Measurements from ENCODE around the gene EHBP1. TPM values are rescaled to one million over a fixed set of nuclear protein-coding genes. Genes with fewer than 3 reads are reported as not detected.

The EHBP1 gene
- total and polyA plus RNA-seq, 8 donors, result 10.2 to 142 (median 37.9) TPM

DNA sequence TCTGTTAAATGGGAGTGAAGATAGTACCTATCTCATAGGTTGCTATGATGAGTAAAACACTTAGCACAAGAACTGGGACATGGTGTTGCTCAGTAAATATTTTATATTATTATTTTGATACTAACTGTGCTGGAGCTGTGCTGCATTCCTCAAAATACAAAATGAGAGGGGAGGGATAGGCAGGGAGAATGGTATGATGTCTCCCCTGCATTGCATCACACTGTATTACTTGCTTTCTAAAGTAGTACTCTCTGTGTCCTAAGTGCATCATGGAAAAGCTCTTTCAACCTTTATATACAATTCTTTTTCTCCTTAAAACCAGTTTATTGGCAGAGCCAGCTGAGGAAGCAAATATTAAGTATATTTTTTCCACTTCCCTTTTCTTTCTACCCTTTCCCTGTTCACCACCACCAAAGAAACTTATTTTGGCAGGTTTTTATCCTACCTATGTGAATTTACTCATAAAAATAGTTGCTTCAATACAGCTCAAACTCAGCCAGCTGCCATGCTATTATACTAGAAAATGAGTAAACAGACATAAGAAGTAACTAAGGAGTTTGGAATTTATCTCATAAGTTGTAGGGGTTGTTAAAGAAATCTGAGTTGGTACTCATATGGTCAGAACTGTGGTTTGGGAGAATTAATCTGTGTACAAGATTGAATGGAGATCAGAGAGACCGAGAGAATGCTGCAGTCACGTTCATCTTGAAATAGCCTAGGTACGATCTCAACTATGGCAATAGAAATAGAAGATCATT, 60.3 kb downstream of the EHBP1 start:
- Histone ChIP-seq H3K36me3 (no peaks in the 10 kb centered on the region), H3K27ac (no peak overlapping the region), H3K27me3 (no peaks in the 10 kb centered on the region), H3K4me3 (no peak overlapping the region), H3K4me1 (peaks cover 0 to 39% (median 9%) of the 10 kb centered on the region in 4 donors), H3K9me3 (no peaks in the 10 kb centered on the region)
- intact Hi-C loops (cut with DNase I; ENCODE audit: low total_unique reads), result no loop called here
- WGBS, 5 donors, result 95 to 100% (median 98%) methylated on average over 3 of the region's 3 CpGs
- DNase-seq, result no peak
- TF ChIP-seq EP300 (IDR thresholded peaks at IDR 0.05) (no peak), POLR2A (IDR thresholded peaks at IDR 0.05) (no peak), POLR2AphosphoS5 (IDR thresholded peaks at IDR 0.05) (no peak)
- TF ChIP-seq, protein P1, sequence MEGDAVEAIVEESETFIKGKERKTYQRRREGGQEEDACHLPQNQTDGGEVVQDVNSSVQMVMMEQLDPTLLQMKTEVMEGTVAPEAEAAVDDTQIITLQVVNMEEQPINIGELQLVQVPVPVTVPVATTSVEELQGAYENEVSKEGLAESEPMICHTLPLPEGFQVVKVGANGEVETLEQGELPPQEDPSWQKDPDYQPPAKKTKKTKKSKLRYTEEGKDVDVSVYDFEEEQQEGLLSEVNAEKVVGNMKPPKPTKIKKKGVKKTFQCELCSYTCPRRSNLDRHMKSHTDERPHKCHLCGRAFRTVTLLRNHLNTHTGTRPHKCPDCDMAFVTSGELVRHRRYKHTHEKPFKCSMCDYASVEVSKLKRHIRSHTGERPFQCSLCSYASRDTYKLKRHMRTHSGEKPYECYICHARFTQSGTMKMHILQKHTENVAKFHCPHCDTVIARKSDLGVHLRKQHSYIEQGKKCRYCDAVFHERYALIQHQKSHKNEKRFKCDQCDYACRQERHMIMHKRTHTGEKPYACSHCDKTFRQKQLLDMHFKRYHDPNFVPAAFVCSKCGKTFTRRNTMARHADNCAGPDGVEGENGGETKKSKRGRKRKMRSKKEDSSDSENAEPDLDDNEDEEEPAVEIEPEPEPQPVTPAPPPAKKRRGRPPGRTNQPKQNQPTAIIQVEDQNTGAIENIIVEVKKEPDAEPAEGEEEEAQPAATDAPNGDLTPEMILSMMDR (IDR thresholded peaks at IDR 0.05), result no peak

DNA sequence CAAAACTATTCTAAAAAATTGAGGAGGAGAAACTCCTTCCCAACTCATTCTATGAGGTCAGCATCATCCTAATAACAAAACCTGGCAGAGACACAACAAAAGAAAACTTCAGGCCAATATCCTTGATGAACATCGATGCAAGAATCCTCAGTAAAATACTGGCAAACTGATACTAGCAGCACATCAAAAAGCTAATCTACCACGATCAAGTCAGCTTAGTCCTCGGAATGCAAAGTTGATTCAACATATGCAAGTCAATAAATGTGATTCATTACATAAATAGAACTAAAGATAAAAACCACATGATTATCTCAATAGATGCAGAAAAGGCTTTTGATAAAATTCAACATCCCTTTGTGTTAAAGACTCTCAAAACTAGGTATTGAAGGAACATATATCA, 63.1 kb downstream of the EHBP1 start:
- Histone ChIP-seq H3K27ac (no peak overlapping the region), H3K36me3 (no peaks in the 10 kb centered on the region), H3K27me3 (no peaks in the 10 kb centered on the region), H3K4me1 (peaks cover 0 to 15% (median 3%) of the 10 kb centered on the region in 4 donors), H3K9me3 (no peaks in the 10 kb centered on the region), H3K4me3 (no peak overlapping the region)
- TF ChIP-seq EP300 (IDR thresholded peaks at IDR 0.05) (no peak), POLR2AphosphoS5 (IDR thresholded peaks at IDR 0.05) (no peak), POLR2A (IDR thresholded peaks at IDR 0.05) (no peak)
- TF ChIP-seq, protein P1 (IDR thresholded peaks at IDR 0.05), result no peak
- 45 to 50% (median 47%) methylated on average over 3 of the region's 3 CpGs for WGBS, 5 donors
- no peak for DNase-seq
- intact Hi-C loops (cut with DNase I; ENCODE audit: low total_unique reads), result no loop called here

DNA sequence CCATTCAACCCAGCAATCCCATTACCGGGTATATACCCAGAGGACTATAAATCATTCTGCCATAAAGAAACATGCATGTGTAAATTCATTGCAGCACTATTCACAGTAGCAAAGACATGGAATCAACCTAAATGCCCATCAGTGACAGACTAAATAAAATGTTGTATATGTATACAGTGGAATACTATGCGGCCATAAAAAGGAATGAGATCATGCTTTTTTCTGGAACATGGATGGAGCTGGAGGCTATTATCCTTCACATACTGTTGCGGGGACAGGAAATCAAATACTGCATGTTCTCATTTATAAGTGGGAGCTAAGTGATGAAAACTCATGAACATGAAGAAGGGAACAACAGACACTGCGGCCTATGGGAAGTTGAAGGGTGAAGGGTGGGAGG, 65.1 kb downstream of the EHBP1 start:
- no peak for DNase-seq
- Histone ChIP-seq H3K4me1 (peaks cover 0 to 16% (median 4%) of the 10 kb centered on the region in 4 donors), H3K36me3 (no peaks in the 10 kb centered on the region), H3K4me3 (no peak overlapping the region), H3K9me3 (no peaks in the 10 kb centered on the region), H3K27me3 (no peaks in the 10 kb centered on the region), H3K27ac (no peak overlapping the region)
- TF ChIP-seq, protein P1 (IDR thresholded peaks at IDR 0.05), result no peak
- TF ChIP-seq POLR2AphosphoS5 (IDR thresholded peaks at IDR 0.05), result no peak
- TF ChIP-seq EP300 (IDR thresholded peaks at IDR 0.05), result no peak
- TF ChIP-seq POLR2A (IDR thresholded peaks at IDR 0.05), result no peak
- WGBS, 5 donors, result 72 to 74% (median 73%) methylated on average over 4 of the region's 4 CpGs
- intact Hi-C loops (cut with DNase I; ENCODE audit: low total_unique reads), result loop anchor here (5.0 kb wide), 1 partner anchor 313 kb away; no protein-coding TSS in a partner anchor

DNA sequence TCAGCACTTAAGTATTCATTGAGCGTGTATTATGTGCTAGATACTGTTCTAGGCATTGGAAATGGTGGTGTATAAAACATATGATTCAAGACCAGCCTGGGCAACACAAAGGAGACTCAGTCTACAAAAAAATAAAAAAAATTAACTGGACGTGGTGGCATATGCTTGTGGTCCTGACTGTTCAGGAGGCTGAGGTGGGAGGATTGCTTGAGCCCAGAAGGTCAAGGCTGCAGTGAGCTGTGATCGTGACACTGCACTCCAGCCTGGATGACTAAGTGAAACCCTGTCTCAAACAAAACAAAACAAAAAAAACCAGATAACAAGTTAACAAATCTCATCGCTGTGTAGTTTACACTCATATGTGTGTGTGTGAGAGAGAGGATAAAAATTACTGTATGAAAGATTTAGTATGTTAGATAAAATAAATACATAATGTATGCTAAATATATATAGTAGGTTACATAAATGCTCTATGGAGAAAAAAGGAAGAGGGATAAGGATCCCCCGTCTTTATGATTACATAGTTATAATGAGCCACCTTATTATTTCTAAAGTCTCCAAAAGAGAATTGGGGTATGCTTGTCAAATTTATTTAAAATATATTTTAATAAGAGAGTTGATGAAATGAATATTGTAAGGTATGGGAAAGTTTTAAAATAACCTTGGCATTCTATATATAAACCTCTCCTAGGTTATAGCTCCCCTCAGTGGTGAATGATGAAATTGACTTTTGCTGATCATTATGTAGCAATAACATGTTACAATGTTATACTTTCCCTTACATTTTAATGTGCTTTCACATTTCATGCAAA, 69.2 kb downstream of the EHBP1 start:
- H3K27ac ChIP-seq, result peak overlapping the region in 1 of 5 donors; percentile 27
- H3K4me3 ChIP-seq, result no peak overlapping the region
- no peaks in the 10 kb centered on the region for H3K9me3 ChIP-seq
- H3K36me3 ChIP-seq, result no peaks in the 10 kb centered on the region
- intact Hi-C loops (cut with DNase I; ENCODE audit: low total_unique reads), result loop anchor here (5.0 kb wide), 1 partner anchor 317 kb away; no protein-coding TSS in a partner anchor
- peak in 1 of 2 donors; percentile 71 for DNase-seq
- TF ChIP-seq POLR2AphosphoS5 (IDR thresholded peaks at IDR 0.05) (no peak), EP300 (IDR thresholded peaks at IDR 0.05) (no peak)
- TF ChIP-seq, protein P1 (IDR thresholded peaks at IDR 0.05), result peak in 5 of 7 experiments; percentile 50 to 74 (median 67)
- no peaks in the 10 kb centered on the region for H3K27me3 ChIP-seq
- H3K4me1 ChIP-seq, result peaks cover 0 to 20% (median 5%) of the 10 kb centered on the region in 4 donors
- WGBS, 5 donors, result 50 to 57% (median 53%) methylated on average over 5 of the region's 5 CpGs

Data from stomach (tissue), 9 donors.